B cell (primary cell): ENCODE results near the gene OXNAD1.

Experiments used
- CTCF ChIP-seq: fragments of 200-600 bp; IDR thresholded peaks from one replicate; pipeline ENCODE4 v1.8.0; 2022; ENCODE audit warnings: antibody characterized with exemption, mild to moderate bottlenecking
- EZH2 ChIP-seq: IDR thresholded peaks from 2 replicates; pipeline ENCODE4 v1.6.1; 2012; ENCODE audit warnings: borderline replicate concordance, low read depth, mild to moderate bottlenecking, moderate library complexity, low read length; ENCODE audit not compliant: insufficient read depth, poor library complexity, severe bottlenecking

- no peak for TF ChIP-seq CTCF
- TF ChIP-seq EZH2 = no peak
Observed at GRCh38 chr3:16239086-16239770, 25.8 kb upstream of the OXNAD1 start.
